GM21825 (cell line): Measurements from ENCODE around the gene LFNG.

ENCODE experiments used
- ATAC-seq: cut with Tn5 transposase; IDR thresholded peaks from one replicate; pipeline ENCODE4 v1.9.1; 2021; ENCODE audit warnings: mild to moderate bottlenecking, moderate library complexity; ENCODE audit not compliant: unreplicated experiment

The LFNG gene

DNA sequence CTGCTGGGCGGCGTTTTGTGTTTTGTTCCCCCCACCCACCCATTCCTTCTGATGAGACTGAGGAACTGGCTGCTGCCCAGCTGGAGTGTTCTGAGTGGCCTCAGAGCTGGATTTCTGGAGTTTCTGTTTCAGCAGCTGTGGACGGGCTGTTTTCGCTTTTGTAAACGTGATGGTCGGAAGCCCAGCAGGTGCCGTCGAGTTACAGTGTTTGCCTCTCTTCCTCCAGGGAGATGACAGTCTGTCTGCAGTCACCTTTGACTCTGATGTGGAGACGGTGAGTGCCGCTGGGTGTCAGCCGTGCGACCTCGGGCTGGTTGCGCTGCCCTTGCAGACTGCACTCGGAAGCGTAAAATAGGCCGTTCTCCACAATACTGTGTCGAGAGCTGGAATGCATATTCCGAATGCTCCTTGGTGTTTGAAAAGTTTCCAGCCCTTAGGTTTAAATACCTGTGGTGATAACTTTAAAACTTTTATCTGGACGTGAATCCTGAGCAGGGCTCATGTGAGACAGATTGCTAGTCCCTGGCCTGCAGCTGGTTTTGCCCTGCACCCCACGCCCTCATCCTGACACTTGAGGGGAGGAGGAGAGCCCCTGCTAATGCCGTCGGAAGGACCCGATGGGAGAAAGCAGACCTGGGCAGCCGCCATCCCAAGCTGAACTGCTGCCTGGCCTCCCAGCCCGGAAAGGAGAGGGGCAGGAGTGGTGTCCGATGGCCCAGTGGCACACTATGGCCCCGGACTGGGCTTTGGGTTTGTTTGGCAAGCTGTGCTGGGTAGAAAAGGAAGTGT is 47.5 kb downstream of the LFNG start:
- peak; percentile 81 for ATAC-seq

DNA sequence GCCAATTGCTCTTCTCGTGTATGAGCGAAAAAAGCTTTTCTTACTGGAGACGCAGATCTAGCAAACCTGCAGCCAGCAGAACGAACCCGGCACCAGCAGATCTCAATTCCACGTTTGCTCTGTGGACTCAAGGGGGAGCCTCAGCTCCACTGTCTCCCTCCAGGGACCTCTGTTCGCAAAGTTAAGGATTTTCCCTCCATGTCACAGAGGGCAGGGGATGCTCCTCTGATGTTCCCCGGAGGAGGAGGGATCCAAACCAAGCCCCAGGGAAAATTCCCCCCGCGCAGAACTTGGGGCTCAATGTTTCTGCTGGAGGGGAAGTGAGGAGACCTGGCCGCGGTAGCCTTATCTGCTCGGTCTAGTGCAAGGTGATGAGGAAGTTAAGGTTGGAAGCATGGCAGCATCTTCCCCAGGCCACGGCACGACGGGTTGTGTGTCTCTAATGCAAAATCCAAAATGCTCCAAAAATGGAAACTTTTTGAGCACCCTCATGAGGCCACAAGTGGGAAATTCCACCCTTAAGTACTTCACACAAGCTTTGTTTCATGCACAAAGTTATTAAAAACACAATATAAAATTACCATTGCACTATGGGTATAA is 48.2 kb downstream of the LFNG start:
- ATAC-seq: no peak

DNA sequence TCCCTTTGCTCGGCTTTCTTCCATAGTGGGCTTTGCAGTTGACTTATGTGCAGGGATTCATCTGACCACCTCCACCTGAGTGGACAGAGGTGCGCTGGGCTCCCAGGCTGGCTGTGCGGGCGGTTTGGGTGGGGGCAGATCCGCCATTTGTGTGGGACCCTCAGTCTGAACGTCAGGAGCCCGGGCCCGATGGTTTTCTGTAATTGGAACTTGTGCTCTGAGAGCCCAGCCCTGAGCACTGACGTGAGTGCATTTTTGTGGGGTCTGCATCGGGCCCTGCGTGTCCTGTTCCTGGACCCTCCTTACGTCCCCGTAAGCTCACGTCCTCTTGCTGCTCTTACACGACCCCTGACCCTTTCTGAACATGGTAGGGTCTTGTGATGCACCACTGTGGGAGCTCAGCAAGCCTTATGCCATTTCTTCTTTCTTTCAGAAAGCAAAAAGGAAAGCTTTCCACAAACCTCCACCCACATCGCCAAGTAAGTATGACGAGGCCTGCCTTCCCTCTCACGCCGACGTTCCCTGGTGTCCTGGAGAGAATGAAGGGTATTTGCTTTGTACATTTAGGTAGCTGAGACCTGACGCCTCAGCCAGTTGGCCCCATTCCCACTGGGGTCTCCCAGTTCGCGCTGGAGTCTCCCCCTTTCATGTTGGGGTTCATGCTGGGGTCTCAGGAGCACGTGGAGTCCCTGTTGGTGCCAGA is 49.1 kb downstream of the LFNG start:
- ATAC-seq: no peak

DNA sequence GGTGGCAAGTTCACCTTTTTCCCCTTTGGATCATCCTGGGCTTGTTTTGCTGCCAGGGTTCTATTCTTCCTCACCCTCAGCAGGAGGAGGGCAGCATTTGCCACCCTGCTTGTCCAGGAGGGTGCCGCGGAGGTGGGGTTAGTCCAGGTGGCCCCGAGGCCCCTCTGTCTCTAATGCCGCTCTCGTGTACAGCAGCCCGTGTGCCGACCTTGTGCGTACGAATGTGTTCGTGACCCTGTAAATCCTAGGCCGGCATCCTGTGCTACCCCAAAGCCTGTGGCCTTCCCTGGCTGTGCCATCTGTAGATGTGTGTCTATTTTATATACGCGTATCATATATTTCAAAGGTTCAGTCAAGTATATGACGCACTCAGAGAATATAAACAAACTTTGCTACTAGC is 49.8 kb downstream of the LFNG start:
- no peak for ATAC-seq

DNA sequence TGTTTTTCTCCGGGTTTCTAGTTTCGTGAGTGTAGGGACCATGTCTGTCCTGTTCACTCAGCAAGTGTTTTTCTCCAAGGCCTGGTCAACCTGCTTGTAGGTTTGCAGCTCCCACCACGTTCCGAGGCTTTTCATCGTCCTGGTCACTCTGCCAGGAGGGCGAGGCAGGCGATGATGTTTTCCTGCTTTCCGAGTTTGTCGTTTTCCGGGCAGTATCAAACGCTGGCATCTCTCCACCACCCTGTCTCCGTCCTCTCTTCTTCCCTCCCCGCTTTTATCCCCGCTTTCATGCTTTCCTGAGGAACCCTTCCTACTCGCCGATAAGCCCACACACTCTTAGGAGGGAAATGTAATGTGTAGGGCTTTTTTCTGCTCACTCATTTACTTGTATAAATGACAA is 50.4 kb downstream of the LFNG start:
- no peak for ATAC-seq

DNA sequence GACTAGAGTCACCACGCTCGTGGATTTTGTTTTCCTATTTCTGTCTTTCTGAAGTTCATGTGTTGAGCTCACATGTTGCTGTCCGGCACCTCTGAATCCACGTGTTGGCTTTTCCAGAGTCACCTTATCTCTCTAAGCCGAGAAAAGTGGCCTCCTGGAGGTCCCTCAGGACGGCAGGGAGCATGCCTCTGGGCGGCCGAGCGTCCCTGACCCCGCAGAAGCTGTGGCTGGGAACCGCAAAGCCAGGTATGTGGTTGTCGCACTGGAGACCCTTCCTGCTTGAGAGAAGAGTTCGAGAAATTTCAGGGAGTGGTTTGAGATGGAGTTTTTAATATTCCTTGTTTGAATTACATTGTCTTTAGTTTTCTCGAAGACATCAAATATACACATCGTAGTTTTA is 51.8 kb downstream of the LFNG start:
- ATAC-seq: no peak

DNA sequence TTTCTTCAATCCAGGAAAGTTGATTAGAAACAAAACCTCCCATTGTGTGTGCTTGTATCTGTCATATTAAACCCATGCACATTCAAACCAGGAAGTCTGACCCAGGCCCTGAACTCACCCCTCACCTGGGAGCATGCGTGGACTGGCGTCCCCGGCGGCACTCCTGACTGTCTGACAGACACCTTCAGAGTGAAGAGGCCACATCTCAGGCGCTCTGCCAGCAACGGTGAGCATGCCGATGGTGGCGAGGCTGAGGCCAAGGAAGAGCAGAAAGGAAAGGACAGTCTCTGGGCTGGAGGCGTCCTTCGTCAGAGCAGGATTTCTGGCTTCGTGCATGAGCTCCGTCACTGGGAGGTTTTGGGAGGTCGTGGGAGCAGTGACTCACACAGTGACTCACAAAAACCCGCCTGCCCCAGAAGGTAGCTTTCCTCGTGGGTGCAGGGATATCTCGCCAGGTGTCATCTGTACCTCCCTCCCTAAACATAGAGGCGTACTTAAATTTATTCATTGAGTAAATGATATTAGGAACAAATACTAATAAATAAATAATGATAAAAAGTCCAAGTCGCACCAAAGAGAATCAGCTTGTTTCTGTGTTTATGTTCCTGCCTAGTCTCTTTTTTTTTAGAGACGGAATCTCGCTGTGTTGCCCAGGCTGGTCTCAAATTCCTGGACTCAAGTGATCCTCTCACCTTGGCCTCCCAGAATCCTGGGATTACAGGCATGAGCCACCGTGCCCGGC is 52.7 kb downstream of the LFNG start:
- ATAC-seq: no peak

DNA sequence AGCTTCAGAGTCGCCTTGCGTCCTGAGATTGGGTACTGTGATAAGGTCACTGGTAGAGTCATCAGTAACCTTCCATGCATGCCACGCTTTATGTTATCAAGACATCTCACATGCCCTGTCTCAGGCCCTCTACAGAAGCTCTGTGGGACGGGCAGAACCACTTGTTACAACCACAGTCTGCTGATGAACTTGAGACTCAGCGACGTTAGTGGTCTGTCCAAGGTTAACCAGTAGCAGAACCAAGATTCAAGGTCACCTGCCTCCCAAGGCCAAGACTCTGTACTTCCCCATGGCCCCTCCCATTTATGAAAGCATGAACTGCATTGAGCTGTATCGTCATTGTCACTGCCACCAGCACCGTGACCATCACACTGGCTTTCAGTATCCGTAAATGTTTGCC is 54.2 kb downstream of the LFNG start:
- ATAC-seq: no peak

DNA sequence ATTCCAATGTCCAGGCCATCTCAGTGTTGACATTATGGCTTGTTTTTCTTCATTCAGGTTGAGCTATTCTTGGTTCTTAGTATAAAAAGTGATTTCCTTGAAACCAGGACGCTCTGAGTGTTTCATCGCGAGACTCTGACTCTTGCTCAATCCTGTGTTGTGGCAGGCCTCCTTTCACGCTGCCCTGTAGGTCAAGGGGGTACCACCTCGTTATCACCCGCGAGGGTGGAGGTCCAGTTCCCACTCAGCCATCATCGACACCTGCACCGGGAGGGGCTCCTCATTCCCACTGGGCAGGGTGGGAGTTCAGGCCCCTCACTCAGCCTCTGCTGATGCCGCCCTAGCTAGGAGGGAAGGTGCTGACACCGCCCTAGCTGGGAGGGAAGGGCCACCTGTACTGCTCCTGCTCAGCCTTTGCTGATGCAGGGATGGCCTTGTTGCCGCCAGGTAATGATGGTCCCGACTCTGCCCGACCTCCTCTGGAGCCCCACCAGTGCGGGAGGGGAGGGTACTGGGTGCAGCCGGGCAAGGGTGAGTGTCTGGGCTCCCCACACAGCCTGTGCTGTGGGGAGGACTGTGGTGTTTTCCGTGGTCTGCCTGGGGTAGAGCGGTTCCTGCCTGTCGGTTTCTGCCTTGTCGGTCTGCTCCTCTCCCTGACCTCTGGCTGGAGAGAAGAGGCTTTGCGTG is 55.6 kb downstream of the LFNG start:
- no peak for ATAC-seq

DNA sequence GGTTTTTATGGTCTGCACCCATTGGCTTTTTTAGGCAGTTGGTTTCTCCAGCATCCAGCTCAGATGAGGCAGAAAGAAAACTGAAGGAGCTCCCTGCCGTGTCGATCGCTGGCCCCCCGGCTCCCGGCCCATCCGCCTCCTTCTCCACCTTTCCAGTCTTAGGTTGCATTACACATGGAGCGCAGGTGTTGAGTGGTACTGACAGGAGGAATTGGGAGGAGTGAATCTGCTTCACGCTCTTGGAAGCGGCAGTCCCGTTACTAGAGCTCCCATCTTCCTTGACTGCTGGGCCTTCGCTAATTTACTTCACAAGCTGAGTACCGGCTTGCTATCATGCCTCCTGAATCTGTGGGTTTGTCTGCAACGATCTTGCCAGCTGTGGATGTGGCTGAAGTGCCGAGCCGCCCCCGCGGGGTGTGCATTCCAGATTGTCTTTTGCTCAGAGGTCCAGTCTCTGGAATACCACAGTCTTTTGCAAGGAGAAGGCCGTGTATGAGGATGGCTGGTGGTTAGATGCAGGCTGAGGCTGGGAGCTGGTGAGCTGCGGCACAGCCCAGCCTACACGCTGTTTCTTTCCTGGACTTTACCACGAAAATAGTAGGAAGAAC is 56.3 kb downstream of the LFNG start:
- no peak for ATAC-seq

DNA sequence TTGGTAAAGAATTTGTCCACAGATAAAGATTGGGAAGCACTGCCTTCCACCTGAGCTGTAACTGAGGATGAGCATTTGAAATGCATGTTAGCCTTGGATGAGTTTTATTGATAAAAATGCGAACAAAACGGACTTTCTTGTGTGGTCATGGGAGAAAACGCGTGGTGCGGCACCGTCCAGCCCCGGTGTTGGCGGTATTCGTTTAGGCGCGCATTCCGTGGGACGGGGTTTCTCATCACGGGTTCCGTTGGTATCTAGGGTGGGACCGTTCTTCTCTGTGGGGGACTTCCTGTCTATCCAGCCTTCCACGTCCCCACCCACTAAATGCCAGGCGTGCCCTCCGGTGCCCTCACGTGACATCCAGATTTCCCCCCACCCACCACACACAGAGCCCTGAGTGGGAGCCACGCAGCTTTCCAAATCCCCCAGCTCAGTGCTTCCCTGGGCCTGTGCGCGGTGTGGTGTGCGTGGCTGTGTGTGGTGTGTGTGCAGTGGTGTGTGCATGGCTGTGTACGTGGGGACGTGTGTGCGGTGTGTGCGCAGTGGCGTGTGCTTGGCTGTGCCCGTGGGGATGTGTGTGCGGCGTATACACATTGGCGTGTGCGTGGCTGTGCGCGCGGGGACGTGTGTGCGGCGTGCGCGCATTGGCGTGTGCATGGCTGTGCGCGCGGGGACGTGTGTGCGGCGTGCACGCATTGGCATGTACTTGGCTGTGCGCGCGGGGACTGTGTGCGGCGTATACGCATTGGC is 57.3 kb downstream of the LFNG start:
- ATAC-seq: no peak
